Activated B cell treated with CpG ODN at 0.5 μM for 24 hours (primary cell): ENCODE data around the gene SCAF4. TPM values are rescaled to one million over a fixed set of nuclear protein-coding genes. Genes with fewer than 3 reads are reported as not detected.
A peak's percentile ranks its signal among the peaks of the same experiment; 100 is the strongest.

Source experiments
- ATAC-seq: fragments of 200-7000 bp; cut with Tn5 transposase; one replicate; pipeline ENCODE4 v1.10.0; 2021; ENCODE audit warnings: low read depth, mild to moderate bottlenecking, moderate library complexity
- CTCF ChIA-PET: fragments of 350-600 bp; sonication (Branson Sonifier 250); formaldehyde crosslinking; loops from one replicate; lab custom pipeline; 2021; ENCODE audit warnings: antibody characterized with exemption; lab: Charles Lee
- POLR2A ChIA-PET: fragments of 350-600 bp; sonication (Branson Sonifier 250); formaldehyde crosslinking; loops from one replicate; lab custom pipeline; 2021; ENCODE audit warnings: antibody characterized with exemption; lab: Charles Lee
- DNase-seq: peaks from one replicate; pipeline ENCODE4 v3.0.0; 2022
- H3K27ac Mint-ChIP-seq: one replicate; pipeline ENCODE4 v1.8.0; 2020; ENCODE audit warnings: mixed read lengths
- H3K27me3 Mint-ChIP-seq: one replicate; pipeline ENCODE4 v1.8.0; 2021; ENCODE audit warnings: mixed read lengths
- H3K36me3 Mint-ChIP-seq: one replicate; pipeline ENCODE4 v1.8.0; 2021; ENCODE audit warnings: low read depth, mixed read lengths
- H3K4me1 Mint-ChIP-seq: one replicate; pipeline ENCODE4 v1.8.0; 2021; ENCODE audit warnings: mixed read lengths
- H3K4me3 Mint-ChIP-seq: one replicate; pipeline ENCODE4 v1.8.0; 2020; ENCODE audit warnings: mild to moderate bottlenecking, mixed read lengths
- H3K9me3 Mint-ChIP-seq: one replicate; pipeline ENCODE4 v1.8.0; 2020; ENCODE audit warnings: mixed read lengths
- CTCF ChIP-seq: fragments of 200-600 bp; IDR thresholded peaks from one replicate; pipeline ENCODE4 v1.8.0; 2022; ENCODE audit warnings: antibody characterized with exemption, mild to moderate bottlenecking
- intact Hi-C: fragments of 100-400 bp; cut with micrococcal nuclease; formaldehyde crosslinking; loops from one replicate; pipeline ENCODE4 v1.15.1; 2024
- total RNA-seq: library from RNA; stranded (reverse); gene quantifications from 2 replicates; pipeline ENCODE4 v1.2.3, GENCODE V29; 2022

SCAF4 gene
- total RNA-seq, 1 donor from 2014 or later: 80.5 TPM

DNA sequence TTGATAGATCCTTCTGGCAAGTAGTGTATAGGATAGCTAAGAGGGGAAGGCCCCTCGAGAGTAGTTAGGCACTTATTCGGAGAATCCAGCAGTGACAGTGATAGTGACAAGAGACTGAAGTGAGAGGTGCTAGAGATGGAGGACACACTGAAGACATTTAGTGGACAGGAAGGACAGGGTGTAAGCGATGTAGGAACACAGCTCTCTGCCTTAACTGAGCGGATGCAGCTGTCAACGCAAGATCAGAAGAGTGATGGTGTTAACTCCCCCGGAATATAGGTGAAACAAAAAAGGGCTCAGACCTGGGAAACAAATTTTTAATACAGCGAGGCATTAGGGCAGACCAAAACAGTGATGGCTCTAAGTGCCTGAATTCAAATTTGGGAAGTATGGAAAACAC is 56.6 kb downstream of the SCAF4 start:
- Mint-ChIP-seq H3K9me3 (no peaks in the 10 kb centered on the region), H3K27ac (no peak overlapping the region), H3K4me1 (peaks cover 3% of the 10 kb centered on the region), H3K4me3 (no peak overlapping the region), H3K36me3 (peaks cover 22% of the 10 kb centered on the region), H3K27me3 (no peaks in the 10 kb centered on the region)
- DNase-seq (no peak), ATAC-seq (no peak)
- ChIA-PET CTCF (no interaction called here), POLR2A (no interaction called here)
- no peak for TF ChIP-seq CTCF
- intact Hi-C loops: no loop called here

GRCh38 chr21:31673321-31673912 is 58.5 kb downstream of the SCAF4 start:
- ChIA-PET POLR2A (no interaction called here), CTCF (no interaction called here)
- Mint-ChIP-seq H3K27me3 (no peaks in the 10 kb centered on the region), H3K4me1 (peaks cover 3% of the 10 kb centered on the region), H3K4me3 (no peak overlapping the region), H3K27ac (no peak overlapping the region), H3K36me3 (peaks cover 28% of the 10 kb centered on the region), H3K9me3 (no peaks in the 10 kb centered on the region)
- intact Hi-C loops: no loop called here
- TF ChIP-seq CTCF: no peak
- ATAC-seq (no peak), DNase-seq (no peak)

- CTCF ChIA-PET: no interaction called here
- ATAC-seq (no peak), DNase-seq (no peak)
- Mint-ChIP-seq H3K27ac (no peak overlapping the region), H3K27me3 (no peaks in the 10 kb centered on the region), H3K4me3 (no peak overlapping the region), H3K4me1 (peaks cover 8% of the 10 kb centered on the region), H3K9me3 (no peaks in the 10 kb centered on the region), H3K36me3 (peaks cover 43% of the 10 kb centered on the region)
- TF ChIP-seq CTCF: no peak
- intact Hi-C loops: no loop called here
- POLR2A ChIA-PET: no interaction called here
Measured at GRCh38 chr21:31671931-31672330, 60.0 kb downstream of the SCAF4 start.

GRCh38 chr21:31671146-31671716 is 60.7 kb downstream of the SCAF4 start:
- Mint-ChIP-seq H3K4me1 (peaks cover 15% of the 10 kb centered on the region), H3K9me3 (no peaks in the 10 kb centered on the region), H3K27ac (peak overlapping the region; percentile 16), H3K36me3 (peaks cover 50% of the 10 kb centered on the region), H3K4me3 (no peak overlapping the region), H3K27me3 (no peaks in the 10 kb centered on the region)
- intact Hi-C loops: no loop called here
- DNase-seq: no peak
- CTCF ChIA-PET: no interaction called here
- no peak for ATAC-seq
- POLR2A ChIA-PET: no interaction called here
- no peak for TF ChIP-seq CTCF

- peaks cover 25% of the 10 kb centered on the region for H3K4me1 Mint-ChIP-seq
- no peak overlapping the region for H3K4me3 Mint-ChIP-seq
- TF ChIP-seq CTCF: no peak
- no peaks in the 10 kb centered on the region for H3K27me3 Mint-ChIP-seq
- no peak for DNase-seq
- ATAC-seq: no peak
- POLR2A ChIA-PET: no interaction called here
- no peak overlapping the region for H3K27ac Mint-ChIP-seq
- intact Hi-C loops: no loop called here
- H3K9me3 Mint-ChIP-seq: no peaks in the 10 kb centered on the region
- H3K36me3 Mint-ChIP-seq: peaks cover 59% of the 10 kb centered on the region
- CTCF ChIA-PET: no interaction called here
Measured at GRCh38 chr21:31670070-31670469, 61.8 kb downstream of the SCAF4 start.
